ENCODE data around the gene KCTD6.

KCTD6 gene
- total RNA-seq, result 13.3 to 15.2 reads per million in 2 experiments

DNA sequence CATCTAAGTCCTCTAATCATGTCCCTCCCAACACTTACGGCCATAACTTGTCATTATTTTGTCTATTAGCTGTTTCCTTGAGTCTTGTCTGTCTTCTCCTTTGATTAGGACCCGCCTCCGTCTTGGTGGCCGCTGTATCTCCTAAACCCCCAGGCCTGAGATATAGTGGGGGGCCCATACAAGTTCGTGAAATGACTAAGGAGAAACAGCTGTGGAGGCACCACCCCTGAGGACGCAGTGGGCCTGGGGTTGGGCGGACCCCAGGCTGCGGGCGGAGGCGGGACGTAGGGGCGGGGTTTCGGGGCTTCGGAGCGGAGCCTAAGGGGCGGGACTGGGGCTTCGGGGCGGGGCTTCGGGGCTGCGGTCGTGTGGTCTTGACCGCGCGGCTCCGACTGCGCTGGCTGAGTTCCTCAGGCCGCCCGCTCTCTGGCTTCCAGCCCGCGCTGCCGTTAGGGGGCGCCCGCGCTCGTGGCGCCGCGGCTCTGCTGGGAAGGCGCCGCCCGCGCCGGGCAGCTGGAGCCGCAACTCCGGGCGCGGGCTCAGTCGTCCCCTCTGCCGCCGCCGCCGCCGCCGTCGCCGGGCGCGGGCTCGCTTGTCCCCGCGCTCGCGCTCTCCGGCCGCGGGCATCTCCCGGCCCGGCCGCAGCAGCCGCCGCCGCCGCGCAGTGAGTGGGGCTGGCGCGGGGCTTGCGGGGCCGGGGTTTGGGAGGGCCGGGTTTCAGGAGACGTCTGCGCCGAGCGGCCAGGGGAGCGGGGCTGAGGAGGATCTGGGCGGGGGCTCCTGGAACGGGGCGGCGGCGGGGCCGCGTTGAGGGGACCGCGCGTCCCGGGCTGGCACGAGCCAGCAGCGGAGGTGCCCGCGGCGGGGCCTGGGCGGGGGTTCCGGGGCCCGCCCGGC is at the start of gene KCTD6:
KCTD6 (plus strand) TSS at position 591 of the 897 bp plus-strand sequence. CDS start 6,660 bp downstream, outside the sequence.
- DNase-seq (ENCODE audit: low read depth), result peak; percentile 73

DNA sequence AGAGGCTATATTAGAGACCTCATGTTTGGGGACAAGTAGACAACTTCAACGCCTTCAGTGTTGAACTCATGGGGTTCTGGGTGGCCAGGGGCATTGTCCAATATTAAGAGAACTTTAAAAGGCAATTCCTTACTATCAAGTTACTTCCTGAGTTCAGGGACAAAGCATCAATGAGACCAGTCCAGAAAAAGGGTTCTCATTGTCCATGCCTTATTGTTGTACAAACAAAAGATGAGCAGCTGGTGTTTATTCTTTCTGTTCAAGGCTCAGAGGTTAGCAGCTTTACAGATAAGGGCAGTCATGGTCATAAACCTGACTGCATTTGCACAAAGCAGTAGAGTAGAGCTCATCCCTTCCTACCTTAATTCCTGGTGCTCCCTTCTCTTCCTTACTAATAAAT is 39.7 kb upstream of the KCTD6 start:
- DNase-seq (ENCODE audit: low read depth), result no peak

DNA sequence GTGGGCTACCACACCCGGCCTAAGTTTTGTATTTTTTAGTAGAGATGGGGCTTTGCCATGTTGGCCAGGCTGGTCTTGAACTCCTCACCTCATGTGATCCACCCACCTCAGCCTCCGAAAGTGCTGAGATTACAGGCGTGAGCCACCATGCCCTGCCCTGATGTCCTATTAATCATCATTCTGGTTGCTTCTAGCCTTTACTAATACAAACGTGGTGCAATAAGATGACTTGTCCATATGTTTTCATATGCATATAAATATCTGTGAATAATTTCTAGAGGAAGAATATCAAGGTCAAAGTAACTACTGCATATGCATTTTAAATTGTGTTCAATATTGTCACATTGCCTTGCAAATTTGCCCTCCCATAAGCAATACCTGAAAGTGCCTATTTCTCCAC is 32.7 kb upstream of the KCTD6 start:
- DNase-seq (ENCODE audit: low read depth), result no peak

DNA sequence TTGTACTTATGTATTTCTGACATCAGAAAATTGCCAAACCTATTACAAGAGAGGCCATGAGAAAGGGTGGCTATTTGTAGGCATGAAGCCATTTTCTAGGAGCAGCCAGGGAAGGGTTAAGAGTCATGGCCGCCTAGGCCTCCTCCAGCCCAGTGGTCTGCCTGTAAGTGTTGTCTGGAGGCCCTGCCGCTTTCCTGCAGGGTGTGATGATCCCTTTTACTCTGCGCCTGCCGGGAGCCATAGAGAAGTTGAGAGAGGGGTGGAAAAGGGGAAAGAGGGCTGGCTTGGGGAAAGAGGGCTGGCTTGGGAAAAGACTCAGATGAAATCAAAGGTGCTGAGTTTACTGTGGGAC is 29.1 kb upstream of the KCTD6 start:
- no peak for DNase-seq (ENCODE audit: low read depth)

DNA sequence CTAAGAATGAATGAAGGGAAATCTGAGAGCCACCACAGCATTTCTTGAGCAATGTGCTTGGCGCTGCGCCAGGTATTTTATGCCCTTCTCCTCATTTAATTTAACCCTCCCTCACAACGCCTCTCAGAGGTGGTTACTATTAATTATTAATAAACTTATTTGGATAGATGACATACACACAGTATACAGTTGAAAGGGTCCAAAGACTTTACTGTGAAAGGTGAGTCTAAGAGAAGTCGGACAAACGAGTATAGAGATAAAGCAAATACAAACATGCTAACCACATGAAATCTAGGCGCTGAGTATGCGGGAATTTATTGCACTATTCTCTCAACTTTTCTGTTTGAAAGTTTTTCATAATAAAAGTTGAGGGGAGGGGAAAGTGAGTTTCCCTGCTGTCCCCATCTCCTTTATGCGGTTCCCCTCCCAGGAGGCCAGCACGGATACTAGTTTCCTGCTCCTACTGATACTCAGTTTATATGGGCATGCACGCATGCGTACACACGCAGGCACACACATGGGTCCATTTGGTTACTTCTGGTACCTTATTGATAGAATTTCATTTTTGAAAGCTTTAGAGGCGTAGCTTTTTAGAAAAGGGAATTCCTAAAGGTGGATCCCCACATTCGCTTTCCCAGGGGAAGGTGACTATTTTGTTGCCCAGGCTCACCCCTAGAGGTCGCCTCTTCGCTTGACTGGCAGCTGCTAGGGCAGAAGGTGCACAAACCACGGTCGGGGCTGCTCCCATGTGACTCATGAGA is 28.5 kb upstream of the KCTD6 start:
- DNase-seq (ENCODE audit: low read depth), result peak; percentile 25

DNA sequence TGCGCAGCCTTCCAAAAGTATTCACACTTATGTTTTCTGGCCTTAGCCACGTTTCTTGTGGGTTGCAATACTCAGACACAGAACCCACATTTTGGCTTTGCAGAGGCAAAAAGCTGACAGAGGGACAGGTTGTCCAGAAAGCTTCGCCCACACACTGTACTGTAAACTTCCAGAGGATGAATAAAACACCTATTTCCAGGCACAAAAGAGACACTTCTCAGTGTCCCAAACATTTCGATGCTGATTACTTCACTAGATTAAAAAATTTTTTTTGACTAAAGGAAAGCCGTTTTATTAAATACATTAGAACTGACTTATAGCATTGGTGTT is 28.0 kb upstream of the KCTD6 start:
- DNase-seq (ENCODE audit: low read depth), result no peak

DNA sequence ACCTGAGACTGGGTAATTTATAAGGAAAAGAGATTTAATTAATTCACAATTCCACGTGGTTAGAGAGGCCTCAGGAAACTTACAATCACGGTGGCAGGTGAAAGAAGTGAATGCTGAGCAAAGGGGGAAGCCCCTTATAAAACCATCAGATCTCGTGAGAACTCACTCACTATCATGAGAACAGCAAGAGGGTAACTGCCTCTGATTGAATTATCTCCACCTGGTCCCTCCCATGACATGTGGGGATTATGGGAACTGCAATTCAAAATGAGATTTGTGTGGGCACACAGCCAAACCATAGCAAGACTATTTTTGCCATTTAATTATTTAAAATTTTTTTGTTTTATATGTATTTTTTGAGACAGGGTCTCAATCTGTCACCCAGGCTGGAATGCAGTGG is 27.0 kb upstream of the KCTD6 start:
- DNase-seq (ENCODE audit: low read depth), result no peak

DNA sequence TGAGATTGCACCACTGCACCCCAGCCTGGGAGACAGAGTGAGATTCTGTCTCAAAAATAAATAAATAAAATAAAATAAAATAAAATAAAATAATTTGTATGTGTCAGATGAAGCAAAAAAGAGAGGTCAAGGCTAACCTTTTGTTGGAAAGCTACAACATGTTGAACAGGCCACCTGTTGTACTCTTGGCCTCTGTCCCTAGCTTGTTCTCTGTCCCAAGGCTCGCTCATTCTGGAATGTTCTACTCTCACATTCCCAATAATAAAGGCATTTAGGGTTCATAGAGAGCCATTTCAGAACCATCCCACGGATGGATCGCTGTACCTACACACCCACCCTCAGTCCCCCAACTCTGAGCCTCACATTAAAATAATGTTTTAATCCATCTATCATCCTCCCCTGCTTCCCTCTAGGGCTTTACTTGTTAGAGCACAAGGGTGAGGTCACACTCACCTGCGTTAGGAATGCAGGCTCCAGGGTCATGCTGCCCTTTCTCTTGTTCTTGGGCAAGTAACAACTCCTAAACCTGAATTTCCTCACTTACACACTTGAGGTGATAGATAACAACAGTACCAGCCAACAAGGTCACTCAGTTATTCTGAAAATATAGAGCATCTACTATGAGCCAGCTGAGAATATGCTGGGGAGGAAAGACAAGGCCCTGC is 24.9 kb upstream of the KCTD6 start:
- DNase-seq (ENCODE audit: low read depth), result no peak

DNA sequence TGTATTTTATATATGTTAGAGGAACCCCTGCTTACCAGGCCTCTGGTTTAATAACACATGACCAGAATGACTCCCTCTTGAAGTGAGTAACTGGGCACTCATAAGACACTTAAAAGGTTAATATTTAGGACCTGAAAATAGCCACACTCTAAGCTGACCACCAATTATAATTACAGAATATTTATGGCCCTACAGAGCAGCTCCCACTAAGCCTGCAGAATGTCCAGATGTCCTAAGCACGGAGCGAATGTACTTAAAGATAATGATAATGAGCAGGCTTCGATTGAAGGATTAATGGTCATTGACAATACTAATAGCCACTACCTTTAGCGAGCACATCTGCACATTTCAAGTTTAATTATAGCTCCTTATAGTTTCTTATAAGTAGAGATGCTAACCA is 22.8 kb upstream of the KCTD6 start:
- no peak for DNase-seq (ENCODE audit: low read depth)

DNA sequence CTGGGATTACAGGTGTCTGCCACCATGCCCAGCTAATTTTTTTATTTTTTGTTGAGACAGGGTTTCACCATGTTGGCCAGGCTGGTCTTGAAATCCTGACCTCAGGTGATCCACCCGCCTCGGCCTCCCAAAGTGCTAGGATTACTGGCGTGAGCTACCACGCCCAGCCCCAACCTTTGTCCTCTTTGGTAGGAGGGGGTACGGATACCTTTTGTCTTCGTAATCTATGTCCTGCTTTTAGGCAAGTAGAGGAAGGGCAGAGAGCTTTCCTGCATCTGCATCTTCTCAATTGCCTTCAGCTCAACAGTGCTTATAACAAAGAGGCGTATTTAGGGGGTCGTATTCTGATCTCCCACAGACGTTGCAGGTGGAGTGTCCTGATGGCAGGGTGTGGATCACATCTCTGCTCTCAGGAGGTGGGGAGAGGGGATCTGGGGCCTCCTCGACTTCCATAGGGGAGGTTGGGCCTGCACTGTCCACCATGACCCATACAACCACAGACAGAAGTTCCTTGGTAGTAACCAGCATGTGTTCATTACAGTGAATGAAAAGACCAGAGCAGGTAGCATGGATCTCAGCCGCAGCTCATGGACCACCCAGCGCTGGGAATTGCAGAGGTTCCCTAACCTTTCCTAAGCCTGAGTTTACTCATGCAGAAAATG is 21.4 kb upstream of the KCTD6 start:
- DNase-seq (ENCODE audit: low read depth), result no peak

DNA sequence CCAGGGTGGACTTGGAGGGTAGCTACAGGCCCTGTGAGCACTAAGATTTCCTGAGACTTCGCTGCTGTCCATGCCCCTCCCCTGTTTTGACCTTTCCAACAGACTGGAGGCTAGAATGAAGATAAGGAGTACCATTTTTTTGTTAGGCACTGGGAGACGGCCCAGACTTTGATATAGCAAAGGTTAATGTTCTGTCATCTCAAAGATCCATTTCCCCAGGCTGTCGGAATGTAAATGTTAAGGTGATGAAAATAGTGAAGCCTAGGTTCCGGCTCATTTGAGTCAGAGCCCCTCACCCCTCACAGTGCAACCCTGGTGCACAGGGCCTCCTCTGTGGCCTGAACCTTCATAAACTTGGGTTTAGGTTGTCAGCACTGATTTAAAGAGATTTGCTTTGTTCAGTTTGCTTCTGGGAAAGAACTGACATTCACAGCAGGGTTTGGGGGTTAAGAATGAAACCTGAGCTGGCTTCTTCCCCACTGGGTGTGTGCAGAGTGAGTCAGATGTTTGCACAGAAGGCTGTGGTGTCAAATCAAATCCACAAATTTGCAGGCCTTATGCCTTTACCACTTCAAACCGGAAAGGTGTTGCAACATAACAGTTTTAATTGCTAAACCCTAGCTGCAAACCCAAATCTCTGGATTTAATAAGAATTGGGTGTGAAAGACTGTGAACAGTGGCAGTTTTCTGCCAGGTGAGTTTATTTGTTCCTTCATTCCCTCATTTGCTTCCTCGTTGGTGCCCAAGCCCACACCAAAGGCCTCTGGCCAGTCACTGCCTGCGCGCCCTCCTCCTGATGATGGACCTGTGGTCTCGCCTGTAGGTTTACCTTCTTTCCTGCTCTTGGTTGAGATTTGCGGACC is 20.6 kb upstream of the KCTD6 start:
- no peak for DNase-seq (ENCODE audit: low read depth)

DNA sequence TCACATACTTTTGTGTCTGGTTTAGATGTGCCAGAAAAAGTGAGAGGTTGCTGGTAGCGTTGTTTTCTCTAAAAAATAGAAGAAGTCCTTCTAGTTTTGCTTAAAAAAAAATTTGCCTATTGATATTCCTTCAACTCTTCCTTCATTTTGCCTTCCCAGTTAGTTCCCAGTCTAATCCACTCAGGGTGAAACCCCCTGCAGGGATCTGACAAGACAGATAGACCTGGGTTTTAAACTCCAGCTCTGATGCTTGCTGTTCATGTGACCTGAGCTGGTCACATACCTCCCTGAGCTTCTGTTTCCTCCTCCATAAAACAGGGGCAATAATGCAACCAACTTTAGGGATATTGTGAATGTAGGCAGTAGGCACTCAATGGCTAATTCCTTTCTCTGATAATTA is 18.6 kb upstream of the KCTD6 start:
- no peak for DNase-seq (ENCODE audit: low read depth)

DNA sequence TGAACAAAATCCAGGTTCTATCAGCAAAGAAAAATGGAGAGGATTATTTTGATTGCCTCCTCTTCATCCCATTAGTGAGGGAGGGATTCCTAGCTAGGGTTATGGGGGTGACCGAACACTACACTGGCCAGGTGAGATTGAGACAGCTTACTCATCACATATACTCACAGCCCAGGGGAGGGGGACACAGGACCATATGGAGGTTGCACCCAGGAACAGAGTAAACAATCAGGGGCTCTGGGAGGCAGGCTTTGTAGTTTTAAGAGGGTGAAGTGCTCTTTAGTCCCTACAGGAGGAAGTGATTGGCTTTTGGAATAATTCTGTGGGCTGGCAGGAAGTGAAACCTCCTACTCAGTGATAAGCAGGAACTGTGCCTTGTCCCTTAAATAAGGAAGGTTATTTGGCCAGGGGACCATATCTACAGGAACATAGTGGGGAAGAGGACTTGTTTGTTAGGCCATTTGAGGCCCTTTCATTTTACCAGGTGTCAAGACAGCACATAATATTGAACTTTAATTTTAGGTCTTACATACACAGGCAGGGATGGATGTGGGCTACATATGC is 17.5 kb upstream of the KCTD6 start:
- DNase-seq (ENCODE audit: low read depth), result no peak

DNA sequence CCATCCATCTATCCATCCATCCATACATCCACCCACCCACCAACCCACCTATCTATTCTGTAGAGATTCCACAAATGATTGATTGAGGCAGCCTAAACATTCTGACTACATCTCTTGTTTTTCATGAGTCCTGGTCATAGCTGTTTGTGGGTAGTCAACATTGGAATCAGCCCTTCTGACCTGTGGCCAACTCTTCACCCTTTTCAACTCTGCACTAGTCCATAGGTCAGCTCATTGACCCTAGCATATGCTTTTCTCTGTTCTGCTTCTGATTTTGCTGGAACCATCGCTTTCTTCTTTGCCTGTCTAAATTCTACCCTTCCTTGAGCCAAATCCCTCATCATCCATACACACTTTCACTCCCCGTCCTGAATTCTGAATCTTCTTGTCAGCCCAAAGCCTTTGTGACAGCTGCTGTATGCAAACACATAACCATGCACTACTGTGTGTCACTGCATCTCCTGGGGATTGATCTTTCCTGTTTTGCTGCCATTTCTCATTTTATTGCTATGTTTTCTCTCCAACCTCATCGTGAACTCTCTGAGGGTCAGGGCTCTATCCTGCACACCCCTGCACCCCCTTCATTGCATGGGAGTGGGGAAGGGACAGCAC is 16.8 kb upstream of the KCTD6 start:
- DNase-seq (ENCODE audit: low read depth), result no peak

DNA sequence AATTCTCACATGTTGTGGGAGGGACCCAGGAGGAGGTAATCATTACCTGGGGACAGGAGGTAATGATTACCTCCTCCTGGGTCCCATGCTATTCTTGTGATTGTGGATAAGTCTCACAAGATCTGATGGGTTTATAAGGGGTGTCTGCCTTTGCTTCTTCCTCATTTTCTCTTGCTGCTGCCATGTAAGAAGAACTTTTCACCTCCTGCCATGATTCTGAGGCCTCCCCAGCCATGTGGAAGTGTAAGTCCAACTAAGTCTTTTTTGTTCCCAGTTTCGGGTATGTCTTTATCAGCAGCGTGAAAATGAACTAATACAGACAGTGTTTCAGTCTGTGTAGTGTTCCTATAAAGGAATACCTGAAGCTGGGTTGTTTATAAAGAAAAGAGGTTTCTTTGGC is 13.1 kb upstream of the KCTD6 start:
- no peak for DNase-seq (ENCODE audit: low read depth)

DNA sequence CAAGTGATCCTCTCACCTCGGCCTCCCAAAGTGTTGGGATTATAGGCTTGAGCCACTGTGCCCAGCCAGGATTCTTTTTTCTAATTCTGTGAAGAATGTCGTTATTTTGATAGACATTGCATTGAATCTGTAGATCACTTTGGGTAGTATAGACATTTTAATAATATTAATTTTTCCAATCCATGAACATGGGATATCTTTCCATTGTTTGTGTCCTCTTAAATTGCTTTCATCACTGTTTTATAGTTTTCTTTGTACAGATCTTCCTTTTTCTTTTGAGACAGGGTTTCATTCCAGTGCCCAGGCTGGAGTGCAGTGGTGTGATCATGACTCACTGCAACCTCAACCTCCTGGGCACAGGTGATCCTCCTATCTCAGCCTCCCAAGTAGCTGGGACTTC is 11.6 kb upstream of the KCTD6 start:
- DNase-seq (ENCODE audit: low read depth), result no peak

DNA sequence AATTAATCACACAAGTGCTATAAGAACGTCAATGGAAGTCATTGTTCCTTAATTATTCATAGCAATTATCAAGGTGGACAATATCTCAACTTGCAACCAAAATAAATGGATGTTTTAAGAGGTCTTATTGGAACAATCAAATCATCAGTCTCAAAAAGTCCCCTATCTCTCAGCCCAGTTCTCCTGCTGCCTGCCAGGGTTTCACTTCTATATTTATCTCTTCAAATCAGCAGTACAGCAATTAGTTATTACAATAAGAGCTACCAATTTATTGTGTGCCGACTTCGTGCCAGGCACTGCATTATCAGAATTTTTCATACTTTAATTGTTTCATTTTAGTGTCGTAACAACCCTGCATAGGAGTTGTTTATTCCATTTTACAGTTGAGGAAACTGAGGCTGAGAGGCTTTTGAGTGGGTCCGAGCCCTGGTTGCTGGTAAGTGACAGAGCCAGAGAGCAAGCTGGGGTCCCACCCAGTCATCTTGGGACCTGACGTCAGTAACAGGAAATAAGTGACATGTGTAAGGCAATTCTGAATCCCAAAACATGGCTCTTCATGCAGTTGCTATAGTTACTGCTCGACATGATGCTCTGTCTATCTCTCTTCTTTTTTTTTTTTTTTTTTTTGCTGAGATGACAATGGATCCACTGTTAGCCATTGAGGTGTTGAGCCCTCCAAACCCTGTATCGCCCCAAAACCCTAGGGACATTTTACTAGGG is 8.8 kb upstream of the KCTD6 start:
- no peak for DNase-seq (ENCODE audit: low read depth)

DNA sequence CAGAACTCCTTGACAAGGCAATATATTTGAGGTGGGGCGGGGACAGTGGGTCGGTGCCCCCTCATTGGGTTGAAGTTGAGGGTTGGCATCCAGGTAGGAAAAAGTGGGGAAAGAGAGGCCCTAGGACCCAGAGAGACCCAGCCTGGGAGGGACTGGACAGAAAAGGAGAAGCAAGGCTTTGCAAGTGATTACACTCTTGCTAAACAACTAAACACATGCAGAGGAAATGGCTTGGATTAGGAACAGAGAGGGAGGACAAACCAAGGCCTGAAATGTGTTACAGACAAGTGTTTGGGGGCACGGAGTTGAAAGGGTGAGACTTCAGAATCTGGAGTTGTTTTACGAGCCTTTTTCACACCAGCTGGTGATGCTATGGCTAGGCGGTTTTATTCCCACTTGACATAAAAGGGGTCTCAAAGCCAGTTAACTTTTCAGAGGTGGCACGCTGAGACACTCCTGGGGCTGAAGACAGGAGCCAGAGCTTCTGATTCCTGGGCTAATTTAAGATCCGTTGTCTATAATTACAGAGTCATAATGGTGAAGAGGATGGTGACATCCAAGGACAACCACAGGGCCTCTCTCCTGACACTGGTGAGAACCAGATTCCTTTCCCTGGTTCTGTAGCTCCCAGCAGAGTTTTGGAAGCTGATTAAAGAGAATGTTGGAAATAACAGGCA is 7.7 kb upstream of the KCTD6 start:
- DNase-seq (ENCODE audit: low read depth), result no peak

DNA sequence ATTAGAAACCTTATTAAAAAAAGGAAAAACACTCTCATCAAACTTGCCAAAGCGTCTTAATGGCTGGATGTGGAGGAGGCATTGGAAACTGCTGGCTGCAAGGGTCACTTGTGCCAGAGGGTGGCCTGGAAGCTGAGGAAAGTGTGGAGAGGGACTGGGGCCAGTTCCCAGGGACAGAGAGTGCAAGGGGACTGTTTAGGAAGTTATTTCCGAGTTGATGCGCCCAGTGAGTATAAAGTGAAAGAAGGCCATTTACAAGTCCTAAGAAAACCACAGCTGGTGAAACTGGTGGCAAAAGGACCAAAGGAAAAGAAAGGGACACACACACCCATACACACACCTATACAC is 7.2 kb upstream of the KCTD6 start:
- no peak for DNase-seq (ENCODE audit: low read depth)

Measured in T follicular helper cell (primary cell).